SJSA1 (cell line): Measurements from ENCODE around the gene RAD51B. TPM values are rescaled to one million over a fixed set of nuclear protein-coding genes. Genes with fewer than 3 reads are reported as not detected.
A peak's percentile ranks its signal among the peaks of the same experiment; 100 is the strongest.

Experiments used
- DNase-seq, 2 experiments: peaks; one replicate each; pipeline ENCODE4 v3.0.0-alpha.2; 2015 to 2020; ENCODE audit warnings: low spot score in 2 of 2, low read depth in 1 of 2
- H3K27ac ChIP-seq: fragments of 250-450 bp; sonication (Bioruptor Pico); 2 replicates; pipeline ENCODE4 v1.5.1; 2020; ENCODE audit warnings: mild to moderate bottlenecking, moderate library complexity
- H3K27me3 ChIP-seq: fragments of 250-450 bp; sonication (Bioruptor Pico); replicated peaks from 2 replicates; pipeline ENCODE4 v1.5.1; 2020; ENCODE audit warnings: mild to moderate bottlenecking, moderate library complexity
- H3K36me3 ChIP-seq: fragments of 250-450 bp; sonication (Bioruptor Pico); 2 replicates; pipeline ENCODE4 v1.5.1; 2020; ENCODE audit warnings: mild to moderate bottlenecking
- H3K4me1 ChIP-seq: fragments of 250-450 bp; sonication (Bioruptor Pico); replicated peaks from 2 replicates; pipeline ENCODE4 v1.6.1; 2021; ENCODE audit warnings: mild to moderate bottlenecking
- H3K4me3 ChIP-seq: fragments of 250-450 bp; sonication (Bioruptor Pico); 2 replicates; pipeline ENCODE4 v1.5.1; 2020; ENCODE audit warnings: mild to moderate bottlenecking
- H3K9me3 ChIP-seq: fragments of 250-450 bp; sonication (Bioruptor Pico); replicated peaks from 2 replicates; pipeline ENCODE4 v1.5.1; 2020; ENCODE audit warnings: mild to moderate bottlenecking
- total RNA-seq: library from RNA; depleted of rRNA; stranded (reverse); fragments of >200 nt; shearing (Covaris generic); gene quantifications from 2 replicates; pipeline ENCODE4 v1.2.3, GENCODE V29; 2014

The RAD51B gene
- total RNA-seq, 1 experiment from 2014 or later = 4.7 TPM

- no peak for DNase-seq
- Histone ChIP-seq H3K4me1 (peaks cover 36% of the 10 kb centered on the region), H3K36me3 (no peaks in the 10 kb centered on the region), H3K27me3 (no peaks in the 10 kb centered on the region), H3K9me3 (no peaks in the 10 kb centered on the region), H3K27ac (no peak overlapping the region), H3K4me3 (no peak overlapping the region)
Observed at GRCh38 chr14:68593806-68594536, 774.4 kb downstream of the RAD51B start.

- Histone ChIP-seq H3K4me1 (peaks cover 36% of the 10 kb centered on the region), H3K4me3 (no peak overlapping the region), H3K9me3 (no peaks in the 10 kb centered on the region), H3K27me3 (no peaks in the 10 kb centered on the region), H3K36me3 (no peaks in the 10 kb centered on the region), H3K27ac (no peak overlapping the region)
- DNase-seq = no peak
Observed at GRCh38 chr14:68594737-68595380, 775.3 kb downstream of the RAD51B start.

- Histone ChIP-seq H3K4me1 (peaks cover 37% of the 10 kb centered on the region), H3K27me3 (no peaks in the 10 kb centered on the region), H3K4me3 (no peak overlapping the region), H3K9me3 (no peaks in the 10 kb centered on the region), H3K27ac (no peak overlapping the region), H3K36me3 (no peaks in the 10 kb centered on the region)
- DNase-seq = no peak
Observed at GRCh38 chr14:68596211-68596610, 776.6 kb downstream of the RAD51B start.

- H3K27me3 ChIP-seq = no peaks in the 10 kb centered on the region
- no peak overlapping the region for H3K27ac ChIP-seq
- no peaks in the 10 kb centered on the region for H3K36me3 ChIP-seq
- H3K9me3 ChIP-seq = no peaks in the 10 kb centered on the region
- no peak overlapping the region for H3K4me3 ChIP-seq
- no peak for DNase-seq
- H3K4me1 ChIP-seq = peaks cover 37% of the 10 kb centered on the region
Observed at GRCh38 chr14:68596701-68597100, 777.1 kb downstream of the RAD51B start.

- Histone ChIP-seq H3K9me3 (no peaks in the 10 kb centered on the region), H3K4me3 (no peak overlapping the region), H3K36me3 (no peaks in the 10 kb centered on the region), H3K27ac (peak overlapping the region; percentile 76), H3K27me3 (no peaks in the 10 kb centered on the region), H3K4me1 (peaks cover 37% of the 10 kb centered on the region)
- no peak for DNase-seq
Observed at GRCh38 chr14:68598089-68598488, 778.5 kb downstream of the RAD51B start.

GRCh38 chr14:68598621-68599447 is 779.3 kb downstream of the RAD51B start:
- Histone ChIP-seq H3K27me3 (no peaks in the 10 kb centered on the region), H3K9me3 (no peaks in the 10 kb centered on the region), H3K4me1 (peaks cover 37% of the 10 kb centered on the region), H3K27ac (peak overlapping the region; percentile 76), H3K4me3 (0 out of 2 replicates have a peak overlapping the region, but pooled peaks have one; percentile 4), H3K36me3 (no peaks in the 10 kb centered on the region)
- peak; percentile 77 to 93 for DNase-seq

- DNase-seq = no peak
Observed at GRCh38 chr14:68599896-68600610, 780.5 kb downstream of the RAD51B start.

GRCh38 chr14:68602507-68602906 is 782.9 kb downstream of the RAD51B start:
- DNase-seq = no peak
- Histone ChIP-seq H3K4me1 (peaks cover 34% of the 10 kb centered on the region), H3K4me3 (no peak overlapping the region), H3K27ac (no peak overlapping the region), H3K27me3 (no peaks in the 10 kb centered on the region), H3K36me3 (no peaks in the 10 kb centered on the region), H3K9me3 (peaks cover 3% of the 10 kb centered on the region; the same call in 1 of the 2 replicates)

More at GRCh38 chr14:68599896-68600610, 780.5 kb downstream of the RAD51B start:
- Histone ChIP-seq H3K36me3 (no peaks in the 10 kb centered on the region), H3K27me3 (no peaks in the 10 kb centered on the region), H3K27ac (no peak overlapping the region), H3K9me3 (no peaks in the 10 kb centered on the region; the same call in 1 of the 2 replicates), H3K4me1 (peaks cover 32% of the 10 kb centered on the region), H3K4me3 (no peak overlapping the region)

GRCh38 chr14:68603533-68604360 is 784.2 kb downstream of the RAD51B start:
- Histone ChIP-seq H3K27me3 (no peaks in the 10 kb centered on the region), H3K4me1 (peaks cover 36% of the 10 kb centered on the region), H3K9me3 (peaks cover 3% of the 10 kb centered on the region; the same call in 1 of the 2 replicates), H3K4me3 (no peak overlapping the region), H3K27ac (no peak overlapping the region), H3K36me3 (no peaks in the 10 kb centered on the region)
- no peak for DNase-seq

- no peak overlapping the region for H3K4me3 ChIP-seq
- no peaks in the 10 kb centered on the region for H3K27me3 ChIP-seq
- H3K9me3 ChIP-seq = peaks cover 3% of the 10 kb centered on the region; the same call in 1 of the 2 replicates
- DNase-seq = no peak
- peaks cover 30% of the 10 kb centered on the region for H3K4me1 ChIP-seq
- H3K27ac ChIP-seq = no peak overlapping the region
- H3K36me3 ChIP-seq = no peaks in the 10 kb centered on the region
Observed at GRCh38 chr14:68604361-68604730, 784.8 kb downstream of the RAD51B start.

- no peak overlapping the region for H3K27ac ChIP-seq
- H3K36me3 ChIP-seq = no peaks in the 10 kb centered on the region
- no peak overlapping the region for H3K4me3 ChIP-seq
- no peaks in the 10 kb centered on the region for H3K27me3 ChIP-seq
- peaks cover 25% of the 10 kb centered on the region for H3K4me1 ChIP-seq
- DNase-seq = no peak
- H3K9me3 ChIP-seq = peaks cover 3% of the 10 kb centered on the region; the same call in 1 of the 2 replicates
Observed at GRCh38 chr14:68604822-68605221, 785.2 kb downstream of the RAD51B start.

GRCh38 chr14:68606176-68606575 is 786.6 kb downstream of the RAD51B start:
- DNase-seq = no peak
- H3K36me3 ChIP-seq = no peaks in the 10 kb centered on the region
- peaks cover 20% of the 10 kb centered on the region for H3K4me1 ChIP-seq
- H3K4me3 ChIP-seq = no peak overlapping the region
- no peak overlapping the region for H3K27ac ChIP-seq
- H3K9me3 ChIP-seq = peaks cover 3% of the 10 kb centered on the region; the same call in 1 of the 2 replicates
- H3K27me3 ChIP-seq = no peaks in the 10 kb centered on the region
